HepG2 (cell line): Measurements from ENCODE around the gene PCBP2. TPM values are rescaled to one million over a fixed set of nuclear protein-coding genes. Genes with fewer than 3 reads are reported as not detected.

Experiments
- ATF7 ChIP-seq, 2 experiments: fragments of 450-650 bp in 1 of 2; sonication (generic) in 1 of 2; formaldehyde crosslinking in 1 of 2; IDR thresholded peaks; 2 replicates each; pipeline versions ENCODE4 v1.4.0 to v1.6.1; 2016 to 2020; ENCODE audit warnings: antibody characterized with exemption in 1 of 2, mild to moderate bottlenecking in 1 of 2, missing genetic modification reagents in 1 of 2
- HDAC6 ChIP-seq: fragments of 200-600 bp; sonication (generic); IDR thresholded peaks from 2 replicates; pipeline ENCODE4 v1.7.0; 2017; ENCODE audit warnings: mild to moderate bottlenecking, antibody characterized with exemption, low read length, low read depth
- MAZ ChIP-seq, 2 experiments: sonication (generic) in 1 of 2; formaldehyde crosslinking in 1 of 2; IDR thresholded peaks; 2 replicates each; pipeline versions ENCODE4 v1.5.0 to v1.6.1; 2012 to 2020; ENCODE audit warnings: low read depth in 2 of 2, mild to moderate bottlenecking in 2 of 2, borderline replicate concordance in 1 of 2, improper control_type of control experiment in 1 of 2, low read length in 1 of 2, missing genetic modification reagents in 1 of 2, moderate library complexity in 1 of 2
- NPAS2 ChIP-seq: sonication (generic); formaldehyde crosslinking; IDR thresholded peaks from 2 replicates; pipeline ENCODE4 v1.8.0; 2022; ENCODE audit warnings: mild to moderate bottlenecking, missing genetic modification reagents, borderline replicate concordance
- PAF1 ChIP-seq: IDR thresholded peaks from 2 replicates; pipeline ENCODE4 v1.6.1; 2016; ENCODE audit warnings: missing genetic modification reagents, missing compliant biosample characterization
- POLR2AphosphoS5 ChIP-seq: IDR thresholded peaks from 2 replicates; pipeline ENCODE4 v1.6.1; 2012; ENCODE audit warnings: low read depth, low read length
- REPIN1 ChIP-seq: sonication (generic); formaldehyde crosslinking; IDR thresholded peaks from 2 replicates; pipeline ENCODE4 v1.8.0; 2022; ENCODE audit warnings: missing genetic modification reagents, low read depth, mild to moderate bottlenecking, borderline replicate concordance
- SSRP1 ChIP-seq: IDR thresholded peaks from 2 replicates; pipeline ENCODE4 v1.6.1; 2016; ENCODE audit warnings: control low read depth
- ZNF274 ChIP-seq: sonication (generic); formaldehyde crosslinking; IDR thresholded peaks from 2 replicates; pipeline ENCODE4 v1.5.1; 2020; ENCODE audit warnings: mild to moderate bottlenecking, missing genetic modification reagents
- ZNF569 ChIP-seq: sonication (generic); formaldehyde crosslinking; IDR thresholded peaks from 2 replicates; pipeline ENCODE4 v1.5.0; 2020; ENCODE audit warnings: mild to moderate bottlenecking, missing genetic modification reagents, moderate library complexity, borderline replicate concordance
- ZNF766 ChIP-seq: sonication (generic); formaldehyde crosslinking; IDR thresholded peaks from 2 replicates; pipeline ENCODE4 v1.5.0; 2020; ENCODE audit warnings: missing genetic modification reagents, borderline replicate concordance
- ZNF891 ChIP-seq: sonication (generic); formaldehyde crosslinking; IDR thresholded peaks from 2 replicates; pipeline ENCODE4 v1.5.0; 2020; ENCODE audit warnings: mild to moderate bottlenecking, missing genetic modification reagents
- polyA plus RNA-seq, 8 experiments: library from polyadenylated mRNA; depleted of rRNA in 3 of 8; stranded (reverse) in 7 of 8; unstranded in 1 of 8; fragments of >200 nt; fragmentation: Illumina TruSeq in 4 of 8; extraction: Trizol in 4 of 8; gene quantifications; 2 replicates each; pipeline versions ENCODE4 v1.2.1 to v1.2.3, GENCODE V29; 2011 to 2016; ENCODE audit warnings: low read depth in 4 of 8, missing spikeins in 1 of 8, mixed read lengths in 1 of 8; ENCODE audit not compliant: insufficient read depth in 1 of 8
- total RNA-seq, 5 experiments: library from RNA; depleted of rRNA; stranded (reverse); fragments of >200 nt; fragmentation: Illumina TruSeq; extraction: Trizol; gene quantifications; 2 replicates each; pipeline ENCODE4 v1.2.3, GENCODE V29; 2016; ENCODE audit warnings: low read depth in 1 of 5
- TF ChIP-seq, protein P1 (sequence below): sonication (generic); formaldehyde crosslinking; IDR thresholded peaks from 2 replicates; pipeline ENCODE4 v1.4.0; 2020; ENCODE audit warnings: missing genetic modification reagents, mild to moderate bottlenecking, borderline replicate concordance
- TF ChIP-seq, protein P2 (sequence below): sonication (generic); formaldehyde crosslinking; IDR thresholded peaks from 2 replicates; pipeline ENCODE4 v1.8.0; 2022; ENCODE audit warnings: missing genetic modification reagents, mild to moderate bottlenecking, borderline replicate concordance
- TF ChIP-seq, protein P3 (sequence below): sonication (generic); formaldehyde crosslinking; IDR thresholded peaks from 2 replicates; pipeline ENCODE4 v1.5.0; 2020; ENCODE audit warnings: mild to moderate bottlenecking, missing genetic modification reagents
- TF ChIP-seq, protein P4 (sequence below): sonication (generic); formaldehyde crosslinking; IDR thresholded peaks from 2 replicates; pipeline ENCODE4 v1.5.1; 2020; ENCODE audit warnings: missing genetic modification reagents, mild to moderate bottlenecking, borderline replicate concordance

The PCBP2 gene
- total and polyA plus RNA-seq, 2 of the 13 experiments (the other 11 are each of a cell fraction or from before 2014, with no cell fraction given), result 154 to 345 TPM

DNA sequence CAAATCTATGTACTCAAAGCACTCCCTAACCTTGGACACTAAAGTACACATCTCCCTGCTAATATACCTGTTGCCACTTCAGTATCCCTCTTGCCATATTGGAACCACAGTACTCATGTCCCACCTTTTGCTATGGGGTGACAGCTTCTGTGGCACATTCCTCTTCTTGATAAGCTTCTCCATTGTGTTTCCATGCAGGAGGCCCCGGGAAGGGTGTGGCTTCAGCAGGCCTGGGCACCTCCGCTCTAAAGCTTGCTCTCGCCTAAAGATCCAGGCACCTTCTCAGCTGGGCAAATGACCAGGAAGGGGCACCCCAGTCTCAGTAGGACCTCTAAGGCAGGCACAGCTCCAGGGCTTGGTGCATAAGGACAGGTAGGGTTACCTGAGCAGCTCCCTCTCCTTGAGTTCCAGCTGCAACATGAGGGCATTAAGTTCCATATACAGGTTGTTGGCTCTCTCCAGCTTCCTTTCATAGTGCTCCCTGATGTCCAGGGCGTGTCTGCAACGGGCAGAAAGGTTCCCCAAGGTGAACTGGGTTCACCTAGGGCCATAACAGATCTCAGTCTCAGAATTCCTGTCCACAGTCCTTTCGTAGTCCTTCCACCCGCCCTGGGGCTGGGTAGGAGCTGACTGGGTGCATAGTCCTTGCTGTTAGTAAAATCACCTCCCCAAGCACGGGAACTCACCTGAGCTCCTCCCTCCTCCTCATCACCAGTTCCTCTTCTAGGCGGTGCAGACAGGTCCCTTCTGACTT lies 31.5 kb downstream of the PCBP2 start (continued):
- TF ChIP-seq, protein P1, sequence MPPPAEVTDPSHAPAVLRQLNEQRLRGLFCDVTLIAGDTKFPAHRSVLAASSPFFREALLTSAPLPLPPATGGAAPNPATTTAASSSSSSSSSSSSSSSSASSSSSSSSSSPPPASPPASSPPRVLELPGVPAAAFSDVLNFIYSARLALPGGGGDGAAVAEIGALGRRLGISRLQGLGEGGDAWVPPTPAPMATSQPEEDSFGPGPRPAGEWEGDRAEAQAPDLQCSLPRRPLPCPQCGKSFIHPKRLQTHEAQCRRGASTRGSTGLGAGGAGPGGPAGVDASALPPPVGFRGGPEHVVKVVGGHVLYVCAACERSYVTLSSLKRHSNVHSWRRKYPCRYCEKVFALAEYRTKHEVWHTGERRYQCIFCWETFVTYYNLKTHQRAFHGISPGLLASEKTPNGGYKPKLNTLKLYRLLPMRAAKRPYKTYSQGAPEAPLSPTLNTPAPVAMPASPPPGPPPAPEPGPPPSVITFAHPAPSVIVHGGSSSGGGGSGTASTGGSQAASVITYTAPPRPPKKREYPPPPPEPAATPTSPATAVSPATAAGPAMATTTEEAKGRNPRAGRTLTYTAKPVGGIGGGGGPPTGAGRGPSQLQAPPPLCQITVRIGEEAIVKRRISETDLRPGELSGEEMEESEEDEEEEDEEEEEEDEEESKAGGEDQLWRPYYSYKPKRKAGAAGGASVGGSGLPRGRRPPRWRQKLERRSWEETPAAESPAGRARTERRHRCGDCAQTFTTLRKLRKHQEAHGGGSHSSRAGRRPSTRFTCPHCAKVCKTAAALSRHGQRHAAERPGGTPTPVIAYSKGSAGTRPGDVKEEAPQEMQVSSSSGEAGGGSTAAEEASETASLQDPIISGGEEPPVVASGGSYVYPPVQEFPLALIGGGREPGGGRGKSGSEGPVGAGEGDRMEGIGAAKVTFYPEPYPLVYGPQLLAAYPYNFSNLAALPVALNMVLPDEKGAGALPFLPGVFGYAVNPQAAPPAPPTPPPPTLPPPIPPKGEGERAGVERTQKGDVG (CRISPR knock-in tag), result no peak
- peak; percentile 56; the same call in 1 of the 2 replicates for TF ChIP-seq POLR2AphosphoS5
- no peak for TF ChIP-seq NPAS2
- TF ChIP-seq, protein P2, sequence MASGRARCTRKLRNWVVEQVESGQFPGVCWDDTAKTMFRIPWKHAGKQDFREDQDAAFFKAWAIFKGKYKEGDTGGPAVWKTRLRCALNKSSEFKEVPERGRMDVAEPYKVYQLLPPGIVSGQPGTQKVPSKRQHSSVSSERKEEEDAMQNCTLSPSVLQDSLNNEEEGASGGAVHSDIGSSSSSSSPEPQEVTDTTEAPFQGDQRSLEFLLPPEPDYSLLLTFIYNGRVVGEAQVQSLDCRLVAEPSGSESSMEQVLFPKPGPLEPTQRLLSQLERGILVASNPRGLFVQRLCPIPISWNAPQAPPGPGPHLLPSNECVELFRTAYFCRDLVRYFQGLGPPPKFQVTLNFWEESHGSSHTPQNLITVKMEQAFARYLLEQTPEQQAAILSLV (CRISPR knock-in tag), result no peak
- no peak for TF ChIP-seq ZNF891
- TF ChIP-seq ZNF274 (CRISPR knock-in tag), result no peak
- TF ChIP-seq ZNF766 (CRISPR knock-in tag), result no peak
- TF ChIP-seq REPIN1 (CRISPR knock-in tag), result peak; percentile 52; the same call in 1 of the 2 replicates
- TF ChIP-seq HDAC6, result no peak
- TF ChIP-seq ATF7 (IDR thresholded peaks at IDR 0.05), result no peak
- no peak for TF ChIP-seq ATF7 (CRISPR knock-in tag; IDR thresholded peaks at IDR 0.05)
- peak; percentile 53; the same call in 1 of the 2 replicates for TF ChIP-seq PAF1
- TF ChIP-seq SSRP1 (CRISPR knock-in tag), result peak; percentile 93
- TF ChIP-seq, protein P3, sequence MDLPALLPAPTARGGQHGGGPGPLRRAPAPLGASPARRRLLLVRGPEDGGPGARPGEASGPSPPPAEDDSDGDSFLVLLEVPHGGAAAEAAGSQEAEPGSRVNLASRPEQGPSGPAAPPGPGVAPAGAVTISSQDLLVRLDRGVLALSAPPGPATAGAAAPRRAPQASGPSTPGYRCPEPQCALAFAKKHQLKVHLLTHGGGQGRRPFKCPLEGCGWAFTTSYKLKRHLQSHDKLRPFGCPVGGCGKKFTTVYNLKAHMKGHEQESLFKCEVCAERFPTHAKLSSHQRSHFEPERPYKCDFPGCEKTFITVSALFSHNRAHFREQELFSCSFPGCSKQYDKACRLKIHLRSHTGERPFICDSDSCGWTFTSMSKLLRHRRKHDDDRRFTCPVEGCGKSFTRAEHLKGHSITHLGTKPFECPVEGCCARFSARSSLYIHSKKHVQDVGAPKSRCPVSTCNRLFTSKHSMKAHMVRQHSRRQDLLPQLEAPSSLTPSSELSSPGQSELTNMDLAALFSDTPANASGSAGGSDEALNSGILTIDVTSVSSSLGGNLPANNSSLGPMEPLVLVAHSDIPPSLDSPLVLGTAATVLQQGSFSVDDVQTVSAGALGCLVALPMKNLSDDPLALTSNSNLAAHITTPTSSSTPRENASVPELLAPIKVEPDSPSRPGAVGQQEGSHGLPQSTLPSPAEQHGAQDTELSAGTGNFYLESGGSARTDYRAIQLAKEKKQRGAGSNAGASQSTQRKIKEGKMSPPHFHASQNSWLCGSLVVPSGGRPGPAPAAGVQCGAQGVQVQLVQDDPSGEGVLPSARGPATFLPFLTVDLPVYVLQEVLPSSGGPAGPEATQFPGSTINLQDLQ (CRISPR knock-in tag), result no peak
- TF ChIP-seq ZNF569 (CRISPR knock-in tag), result no peak
- TF ChIP-seq MAZ (IDR thresholded peaks at IDR 0.05; ENCODE audit: borderline replicate concordance, low read depth, low read length), result no peak
- no peak for TF ChIP-seq MAZ (CRISPR knock-in tag; IDR thresholded peaks at IDR 0.05; ENCODE audit: low read depth)
- TF ChIP-seq, protein P4, sequence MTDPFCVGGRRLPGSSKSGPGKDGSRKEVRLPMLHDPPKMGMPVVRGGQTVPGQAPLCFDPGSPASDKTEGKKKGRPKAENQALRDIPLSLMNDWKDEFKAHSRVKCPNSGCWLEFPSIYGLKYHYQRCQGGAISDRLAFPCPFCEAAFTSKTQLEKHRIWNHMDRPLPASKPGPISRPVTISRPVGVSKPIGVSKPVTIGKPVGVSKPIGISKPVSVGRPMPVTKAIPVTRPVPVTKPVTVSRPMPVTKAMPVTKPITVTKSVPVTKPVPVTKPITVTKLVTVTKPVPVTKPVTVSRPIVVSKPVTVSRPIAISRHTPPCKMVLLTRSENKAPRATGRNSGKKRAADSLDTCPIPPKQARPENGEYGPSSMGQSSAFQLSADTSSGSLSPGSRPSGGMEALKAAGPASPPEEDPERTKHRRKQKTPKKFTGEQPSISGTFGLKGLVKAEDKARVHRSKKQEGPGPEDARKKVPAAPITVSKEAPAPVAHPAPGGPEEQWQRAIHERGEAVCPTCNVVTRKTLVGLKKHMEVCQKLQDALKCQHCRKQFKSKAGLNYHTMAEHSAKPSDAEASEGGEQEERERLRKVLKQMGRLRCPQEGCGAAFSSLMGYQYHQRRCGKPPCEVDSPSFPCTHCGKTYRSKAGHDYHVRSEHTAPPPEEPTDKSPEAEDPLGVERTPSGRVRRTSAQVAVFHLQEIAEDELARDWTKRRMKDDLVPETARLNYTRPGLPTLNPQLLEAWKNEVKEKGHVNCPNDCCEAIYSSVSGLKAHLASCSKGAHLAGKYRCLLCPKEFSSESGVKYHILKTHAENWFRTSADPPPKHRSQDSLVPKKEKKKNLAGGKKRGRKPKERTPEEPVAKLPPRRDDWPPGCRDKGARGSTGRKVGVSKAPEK (CRISPR knock-in tag), result no peak
